AML-193 (cell line): Measurements from ENCODE around the gene ZNF366.

Experiments
- DNase-seq, 2 experiments: peaks; one replicate each; lab custom pipeline; 2025; lab: John Stamatoyannopoulos, UW

The ZNF366 gene

GRCh38 chr5:72518001-72518683, 10.9 kb upstream of the ZNF366 start:
- DNase-seq = no peak

- no peak for DNase-seq
Measured at GRCh38 chr5:72516916-72517315, 9.7 kb upstream of the ZNF366 start.

GRCh38 chr5:72515211-72515610, 8.0 kb upstream of the ZNF366 start:
- DNase-seq = no peak

GRCh38 chr5:72512593-72512860, 5.3 kb upstream of the ZNF366 start:
- DNase-seq = no peak

GRCh38 chr5:72511774-72512592, 4.8 kb upstream of the ZNF366 start:
- no peak for DNase-seq

- DNase-seq = no peak
Measured at GRCh38 chr5:72511366-72511765, 4.2 kb upstream of the ZNF366 start.

- DNase-seq = no peak
Measured at GRCh38 chr5:72510610-72511181, 3.5 kb upstream of the ZNF366 start.

GRCh38 chr5:72509401-72509800, 2.2 kb upstream of the ZNF366 start:
- DNase-seq = no peak

- peak; percentile 29 to 36 for DNase-seq
Measured at GRCh38 chr5:72508241-72509170, 1.3 kb upstream of the ZNF366 start.

GRCh38 chr5:72507907-72508238, 663 bp upstream of the ZNF366 start:
- DNase-seq = no peak

GRCh38 chr5:72506158-72506549, 1.1 kb downstream of the ZNF366 start:
- no peak for DNase-seq

- no peak for DNase-seq
Measured at GRCh38 chr5:72505539-72506157, 1.6 kb downstream of the ZNF366 start.

GRCh38 chr5:72505016-72505415, 2.2 kb downstream of the ZNF366 start:
- DNase-seq = no peak

GRCh38 chr5:72503888-72504491, 3.2 kb downstream of the ZNF366 start:
- DNase-seq = no peak

GRCh38 chr5:72501488-72501887, 5.7 kb downstream of the ZNF366 start:
- no peak for DNase-seq

GRCh38 chr5:72499730-72500129, 7.5 kb downstream of the ZNF366 start:
- no peak for DNase-seq

- no peak for DNase-seq
Measured at GRCh38 chr5:72499090-72499489, 8.1 kb downstream of the ZNF366 start.

GRCh38 chr5:72498284-72498683, 8.9 kb downstream of the ZNF366 start:
- DNase-seq = no peak

- no peak for DNase-seq
Measured at GRCh38 chr5:72497823-72498222, 9.4 kb downstream of the ZNF366 start.

- DNase-seq = no peak
Measured at GRCh38 chr5:72495410-72495809, 11.8 kb downstream of the ZNF366 start.

GRCh38 chr5:72494623-72495124, 12.5 kb downstream of the ZNF366 start:
- DNase-seq = no peak
